AG04450 (cell line): ENCODE data around the gene UBE2I. TPM values are rescaled to one million over a fixed set of nuclear protein-coding genes. Genes with fewer than 3 reads are reported as not detected.

Source experiments
- CTCF ChIA-PET: fragments of 300-600, 350-600 bp; formaldehyde crosslinking; extraction: SDS; loops from one replicate; lab custom pipeline; 2022; ENCODE audit warnings: antibody characterized with exemption, inconsistent platforms; lab: Charles Lee
- POLR2A ChIA-PET: fragments of 350-600 bp; formaldehyde crosslinking; extraction: SDS; loops from one replicate; lab custom pipeline; 2021; ENCODE audit warnings: antibody characterized with exemption, inconsistent platforms; lab: Yijun Ruan, JAX
- DNase-seq: peaks from one replicate; pipeline ENCODE4 v3.0.0-alpha.2; 2011; ENCODE audit warnings: low read depth, low spot score
- H3K27ac ChIP-seq: one replicate; pipeline ENCODE4 v1.5.1; 2012; ENCODE audit warnings: low read depth, low read length, control low read depth
- H3K27me3 ChIP-seq: one replicate; pipeline ENCODE4 v1.6.0; 2012; ENCODE audit warnings: low read length; ENCODE audit not compliant: control insufficient read depth, insufficient read depth
- H3K4me3 ChIP-seq: 2 replicates; pipeline ENCODE4 v1.5.1; 2011; ENCODE audit warnings: mild to moderate bottlenecking, low read depth, low read length, control low read depth
- H3K9me3 ChIP-seq: 2 replicates; pipeline ENCODE4 v1.5.1; 2012; ENCODE audit warnings: low read length; ENCODE audit not compliant: control insufficient read depth, insufficient read depth
- CTCF ChIP-seq: IDR thresholded peaks from 2 replicates; pipeline ENCODE4 v1.5.1; 2011; ENCODE audit warnings: low read depth, low read length, control low read depth, inconsistent platforms
- polyA plus RNA-seq: library from polyadenylated mRNA; depleted of rRNA; stranded (reverse); fragments of >200 nt; gene quantifications from 2 replicates; pipeline ENCODE4 v1.2.3, GENCODE V29; 2011

Gene UBE2I
- polyA plus RNA-seq, 1 experiment, result 165 TPM

DNA sequence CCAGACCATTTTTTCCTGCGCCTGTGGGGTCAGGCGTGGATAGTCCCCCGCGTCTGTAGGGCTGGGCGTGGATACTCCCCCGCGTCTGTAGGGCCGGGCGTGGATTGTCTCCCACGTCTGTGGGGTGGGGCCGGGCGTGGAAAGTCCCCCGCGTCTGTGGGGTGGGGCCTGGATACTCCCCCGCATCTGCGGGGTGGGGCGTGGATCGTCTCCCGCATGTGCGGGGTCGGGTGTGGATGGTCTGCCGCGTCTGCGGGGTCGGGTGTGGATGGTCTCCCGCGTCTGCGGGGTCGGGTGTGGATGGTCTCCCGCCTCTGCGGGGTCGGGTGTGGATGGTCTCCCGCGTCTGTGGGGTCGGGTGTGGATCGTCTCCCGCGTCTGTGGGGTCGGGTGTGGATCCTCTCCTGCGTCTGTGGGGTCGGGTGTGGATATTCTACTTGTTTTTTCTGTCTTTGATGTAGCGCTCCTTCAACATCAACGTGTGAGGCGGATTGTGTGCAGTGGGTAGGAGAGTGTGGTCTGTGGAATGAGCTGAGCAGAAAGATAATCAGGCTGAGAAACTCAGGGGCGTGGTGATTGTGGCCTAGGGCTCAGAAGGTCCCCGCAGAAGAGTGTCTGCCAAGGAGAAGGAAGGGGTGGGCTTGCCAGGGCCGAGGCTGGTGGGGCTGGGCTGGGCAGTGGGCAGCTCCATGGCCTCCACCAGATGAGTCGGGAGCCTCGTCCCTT is 45.5 kb downstream of the UBE2I start:
- DNase-seq, result no peak
- no peak overlapping the region for H3K27ac ChIP-seq
- no peak for TF ChIP-seq CTCF
- H3K9me3 ChIP-seq, result peaks cover 3% of the 10 kb centered on the region; the same call in 1 of the 2 replicates
- no peaks in the 10 kb centered on the region for H3K27me3 ChIP-seq
- no peak overlapping the region for H3K4me3 ChIP-seq
- ChIA-PET POLR2A (no interaction called here), CTCF (interaction anchor here (0.6 kb wide), 1 partner anchor 54 kb away, joined by 5 read pairs; no protein-coding TSS in a partner anchor)

DNA sequence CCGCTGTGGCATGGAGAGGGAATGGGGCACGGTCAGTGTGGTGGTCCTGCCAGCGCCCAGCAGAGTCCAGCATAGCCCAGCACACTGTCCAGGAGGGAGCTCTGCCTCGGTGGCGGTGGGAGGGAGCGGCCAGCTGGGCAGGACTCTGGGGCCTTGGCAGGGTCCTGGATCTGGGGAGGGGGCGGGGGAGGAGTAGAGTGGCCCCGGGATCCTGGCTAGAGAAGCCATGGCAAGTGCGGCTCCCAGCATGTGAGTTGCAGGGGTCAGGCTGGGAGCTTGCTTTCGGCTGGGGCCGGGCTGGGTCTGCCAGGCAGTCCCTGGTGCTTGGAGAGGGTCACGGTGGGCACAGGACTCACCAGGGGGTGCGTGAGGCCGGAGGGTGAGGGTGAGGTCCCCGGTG is 46.2 kb downstream of the UBE2I start:
- Histone ChIP-seq H3K4me3 (no peak overlapping the region), H3K27ac (no peak overlapping the region), H3K9me3 (peaks cover 3% of the 10 kb centered on the region; the same call in 1 of the 2 replicates), H3K27me3 (no peaks in the 10 kb centered on the region)
- ChIA-PET CTCF (interaction anchor here (0.6 kb wide), 1 partner anchor 54 kb away, joined by 5 read pairs; no protein-coding TSS in a partner anchor), POLR2A (no interaction called here)
- DNase-seq, result no peak
- TF ChIP-seq CTCF, result no peak

DNA sequence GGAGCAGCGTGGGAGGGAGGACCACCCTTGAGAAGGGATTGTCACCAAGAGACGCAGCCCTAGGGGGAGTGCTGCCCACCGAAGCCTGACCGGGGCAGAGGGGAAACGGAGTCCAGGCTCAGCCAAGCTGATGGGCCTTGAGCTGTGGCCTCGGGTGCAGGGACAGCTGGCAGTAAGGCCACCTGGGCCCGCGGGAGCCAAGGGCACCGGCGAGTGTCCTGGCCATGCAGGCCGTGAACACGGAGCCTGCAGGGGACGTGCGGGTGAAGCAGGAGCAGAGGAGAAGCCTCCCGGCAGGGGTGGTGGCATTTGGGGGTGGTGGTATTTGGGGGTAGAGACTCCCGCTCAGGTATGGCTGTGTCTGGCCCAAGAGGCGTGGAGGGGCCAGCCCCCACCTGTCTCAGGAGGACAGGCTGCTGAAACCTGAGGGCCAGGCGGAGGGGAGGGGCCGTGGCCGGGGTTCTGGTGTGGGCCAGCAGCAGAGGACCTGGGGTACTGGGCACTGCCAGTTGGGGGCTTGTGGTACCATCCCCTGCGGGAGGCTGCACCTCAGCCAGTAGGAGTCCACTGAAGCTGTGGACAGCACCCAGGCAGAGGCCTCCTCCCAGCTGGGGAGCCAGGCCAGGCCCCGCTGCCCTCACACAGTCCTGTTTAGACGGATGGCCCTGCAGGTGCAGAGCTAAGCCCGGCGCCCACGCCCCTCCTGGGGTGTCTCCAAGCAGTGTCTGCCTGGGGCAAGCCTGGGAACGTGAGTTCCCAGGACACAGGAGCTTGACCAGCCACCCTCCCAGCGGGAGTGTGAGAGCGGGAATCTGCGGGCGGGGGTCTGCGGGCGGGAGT is 46.8 kb downstream of the UBE2I start:
- H3K4me3 ChIP-seq, result no peak overlapping the region
- H3K27me3 ChIP-seq, result no peaks in the 10 kb centered on the region
- H3K9me3 ChIP-seq, result peaks cover 3% of the 10 kb centered on the region; the same call in 1 of the 2 replicates
- TF ChIP-seq CTCF, result no peak
- no peak overlapping the region for H3K27ac ChIP-seq
- ChIA-PET POLR2A (no interaction called here), CTCF (no interaction called here)
- no peak for DNase-seq

DNA sequence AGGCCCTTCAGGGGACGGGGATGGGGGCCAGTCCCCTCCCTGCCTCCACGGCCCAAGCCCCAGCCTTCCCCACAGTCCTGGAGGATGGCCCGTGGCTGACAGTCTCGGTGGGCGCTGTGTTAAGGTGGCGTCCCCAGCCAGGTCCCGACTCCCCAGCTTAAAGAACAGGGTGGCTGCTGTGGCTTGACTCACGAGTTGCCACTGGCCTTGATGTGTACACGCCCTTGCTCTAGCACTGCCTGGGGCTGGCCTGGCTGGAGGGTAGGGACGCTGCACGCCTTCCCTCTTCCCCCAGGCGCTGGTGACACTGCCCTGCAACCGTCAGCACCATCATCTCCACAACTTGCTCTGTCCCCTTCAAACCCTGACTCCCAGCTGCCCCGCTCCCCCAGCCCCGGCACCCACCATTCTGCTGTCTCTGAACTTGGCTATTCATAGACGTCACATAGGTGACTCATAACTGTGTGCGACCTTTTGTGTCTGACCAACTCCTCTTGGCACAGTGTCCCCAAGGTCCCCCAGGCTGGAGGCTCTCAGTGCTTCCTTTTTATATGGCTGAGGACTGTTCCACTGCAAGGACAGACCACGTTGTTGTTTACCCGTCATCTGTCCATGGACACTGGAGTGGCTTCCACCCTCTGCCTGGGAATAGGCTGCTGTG is 48.6 kb downstream of the UBE2I start:
- no peak for DNase-seq
- H3K9me3 ChIP-seq, result no peaks in the 10 kb centered on the region; the same call in 1 of the 2 replicates
- H3K27me3 ChIP-seq, result no peaks in the 10 kb centered on the region
- CTCF ChIA-PET, result no interaction called here
- POLR2A ChIA-PET, result no interaction called here
- TF ChIP-seq CTCF, result no peak
- H3K27ac ChIP-seq, result no peak overlapping the region
- no peak overlapping the region for H3K4me3 ChIP-seq
